Activated CD8-positive, alpha-beta T cell treated with anti-CD3 and anti-CD28 coated beads for 36 hours (primary cell): ENCODE results near the gene GOLPH3L. TPM values are rescaled to one million over a fixed set of nuclear protein-coding genes. Genes with fewer than 3 reads are reported as not detected.
"Not testable (repeated sequence)": the region's sequence is repeated elsewhere in the genome, so short reads cannot be mapped to it uniquely, and the experiment has no call there.

Experiments
- ATAC-seq: fragments of 200-7000 bp; cut with Tn5 transposase; one replicate; pipeline ENCODE4 v1.10.0; 2021; ENCODE audit warnings: mild to moderate bottlenecking, moderate library complexity
- CTCF ChIA-PET: fragments of 350-600 bp; sonication (Branson Sonifier 250); formaldehyde crosslinking; loops from one replicate; lab custom pipeline; 2021; ENCODE audit warnings: antibody characterized with exemption; lab: Charles Lee
- POLR2A ChIA-PET: fragments of 350-600 bp; sonication (Branson Sonifier 250); formaldehyde crosslinking; loops from one replicate; lab custom pipeline; 2021; ENCODE audit warnings: antibody characterized with exemption; lab: Charles Lee
- DNase-seq: peaks from one replicate; pipeline ENCODE4 v3.0.0-alpha.2; 2020
- H3K27ac Mint-ChIP-seq: one replicate; pipeline ENCODE4 v1.8.0; 2021; ENCODE audit warnings: mild to moderate bottlenecking, mixed read lengths
- H3K27me3 Mint-ChIP-seq: one replicate; pipeline ENCODE4 v1.8.0; 2021; ENCODE audit warnings: mixed read lengths
- H3K36me3 Mint-ChIP-seq: one replicate; pipeline ENCODE4 v1.8.0; 2021; ENCODE audit warnings: low read depth, mixed read lengths
- H3K4me1 Mint-ChIP-seq: one replicate; pipeline ENCODE4 v1.8.0; 2021; ENCODE audit warnings: low read depth, mixed read lengths
- H3K4me3 Mint-ChIP-seq: one replicate; pipeline ENCODE4 v1.8.0; 2021; ENCODE audit warnings: mild to moderate bottlenecking, moderate library complexity, mixed read lengths
- H3K9me3 Mint-ChIP-seq: one replicate; pipeline ENCODE4 v1.8.0; 2021; ENCODE audit warnings: mixed read lengths
- intact Hi-C: fragments of 100-400 bp; cut with micrococcal nuclease; formaldehyde crosslinking; loops from one replicate; pipeline ENCODE4 v1.10.0; 2022
- total RNA-seq, 2 experiments: library from RNA; stranded (reverse); gene quantifications; one replicate each; pipeline ENCODE4 v1.2.3, GENCODE V29; 2021
- TF ChIP-seq, protein P1 (sequence below): fragments of 200-600 bp; IDR thresholded peaks from one replicate; pipeline ENCODE4 v1.8.0; 2022; ENCODE audit warnings: antibody characterized with exemption, mild to moderate bottlenecking

Gene GOLPH3L
- total RNA-seq, 2 experiments from 2014 or later = 15.8 to 16.9 TPM

DNA sequence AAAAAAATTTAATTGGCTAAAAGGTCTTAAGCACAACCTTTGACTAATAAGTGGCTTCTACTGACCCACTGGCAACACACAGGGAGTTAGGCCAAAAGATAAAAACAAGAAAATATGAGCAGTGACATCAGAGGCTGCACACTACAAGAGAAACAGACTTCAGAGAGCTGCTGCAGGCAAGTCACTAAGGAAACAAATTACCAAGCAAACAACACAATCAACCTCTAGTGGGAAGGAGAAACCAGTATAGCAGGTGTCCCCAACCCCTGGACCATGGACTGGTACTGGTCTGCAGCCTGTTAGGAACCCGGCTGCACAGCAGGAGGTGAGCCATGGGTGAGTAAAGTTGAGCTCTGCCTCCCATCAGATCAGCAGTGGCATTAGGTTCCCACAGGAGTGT is 46.8 kb downstream of the GOLPH3L start:
- Mint-ChIP-seq H3K36me3 (peaks cover 4% of the 10 kb centered on the region), H3K27me3 (no peaks in the 10 kb centered on the region), H3K9me3 (no peaks in the 10 kb centered on the region), H3K4me3 (no peak overlapping the region), H3K27ac (no peak overlapping the region), H3K4me1 (peaks cover 4% of the 10 kb centered on the region)
- DNase-seq (no peak), ATAC-seq (no peak)
- POLR2A ChIA-PET = interaction anchor here (0.5 kb wide), 1 partner anchor 186 kb away, joined by 3 read pairs; no protein-coding TSS in a partner anchor
- CTCF ChIA-PET = interaction anchor here (1.1 kb wide), 1 partner anchor 315 kb away, joined by 3 read pairs; no protein-coding TSS in a partner anchor
- intact Hi-C loops = no loop called here
- TF ChIP-seq, protein P1, sequence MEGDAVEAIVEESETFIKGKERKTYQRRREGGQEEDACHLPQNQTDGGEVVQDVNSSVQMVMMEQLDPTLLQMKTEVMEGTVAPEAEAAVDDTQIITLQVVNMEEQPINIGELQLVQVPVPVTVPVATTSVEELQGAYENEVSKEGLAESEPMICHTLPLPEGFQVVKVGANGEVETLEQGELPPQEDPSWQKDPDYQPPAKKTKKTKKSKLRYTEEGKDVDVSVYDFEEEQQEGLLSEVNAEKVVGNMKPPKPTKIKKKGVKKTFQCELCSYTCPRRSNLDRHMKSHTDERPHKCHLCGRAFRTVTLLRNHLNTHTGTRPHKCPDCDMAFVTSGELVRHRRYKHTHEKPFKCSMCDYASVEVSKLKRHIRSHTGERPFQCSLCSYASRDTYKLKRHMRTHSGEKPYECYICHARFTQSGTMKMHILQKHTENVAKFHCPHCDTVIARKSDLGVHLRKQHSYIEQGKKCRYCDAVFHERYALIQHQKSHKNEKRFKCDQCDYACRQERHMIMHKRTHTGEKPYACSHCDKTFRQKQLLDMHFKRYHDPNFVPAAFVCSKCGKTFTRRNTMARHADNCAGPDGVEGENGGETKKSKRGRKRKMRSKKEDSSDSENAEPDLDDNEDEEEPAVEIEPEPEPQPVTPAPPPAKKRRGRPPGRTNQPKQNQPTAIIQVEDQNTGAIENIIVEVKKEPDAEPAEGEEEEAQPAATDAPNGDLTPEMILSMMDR = no peak

- CTCF ChIA-PET = interaction anchor here (1.1 to 1.2 kb wide), 2 partner anchors 89 to 314 kb away, joined by 3 read pairs; no protein-coding TSS in a partner anchor
- Mint-ChIP-seq H3K4me3 (no peak overlapping the region), H3K27ac (no peak overlapping the region), H3K36me3 (peaks cover 4% of the 10 kb centered on the region), H3K27me3 (no peaks in the 10 kb centered on the region), H3K9me3 (no peaks in the 10 kb centered on the region), H3K4me1 (peaks cover 4% of the 10 kb centered on the region)
- DNase-seq (no peak), ATAC-seq (no peak)
- POLR2A ChIA-PET = interaction anchor here (0.5 kb wide), 1 partner anchor 187 kb away, joined by 3 read pairs; no protein-coding TSS in a partner anchor
- intact Hi-C loops = no loop called here
- TF ChIP-seq, protein P1 = no peak
Observed at GRCh38 chr1:150649441-150650075, 47.4 kb downstream of the GOLPH3L start.

DNA sequence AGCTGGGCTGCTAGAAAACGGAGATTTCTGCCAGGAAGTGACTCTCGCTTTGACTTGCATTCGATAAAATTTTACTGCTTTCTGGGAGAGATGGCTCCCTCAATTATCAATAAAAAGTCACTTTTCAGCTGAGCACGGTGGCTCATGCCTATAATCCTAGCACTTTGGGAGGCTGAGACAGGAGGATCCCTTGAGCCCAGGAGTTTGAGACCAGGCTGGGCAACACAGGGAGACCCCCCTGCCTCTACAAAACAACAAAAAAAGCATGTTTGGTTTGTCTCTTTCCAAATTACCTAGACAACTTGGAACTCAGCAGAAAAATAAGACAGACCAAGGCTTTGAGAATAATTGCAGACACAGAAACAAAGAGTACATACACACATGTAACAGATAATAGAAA is 54.7 kb downstream of the GOLPH3L start:
- Mint-ChIP-seq H3K4me3 (no peak overlapping the region), H3K27me3 (no peaks in the 10 kb centered on the region), H3K9me3 (no peaks in the 10 kb centered on the region), H3K36me3 (no peaks in the 10 kb centered on the region), H3K27ac (no peak overlapping the region), H3K4me1 (no peaks in the 10 kb centered on the region)
- ChIA-PET CTCF (no interaction called here), POLR2A (interaction anchor here (1.5 kb wide), 1 partner anchor 16 kb away, joined by 3 read pairs; no protein-coding TSS in a partner anchor)
- DNase-seq (no peak), ATAC-seq (no peak)
- TF ChIP-seq, protein P1 = no peak
- intact Hi-C loops = no loop called here

DNA sequence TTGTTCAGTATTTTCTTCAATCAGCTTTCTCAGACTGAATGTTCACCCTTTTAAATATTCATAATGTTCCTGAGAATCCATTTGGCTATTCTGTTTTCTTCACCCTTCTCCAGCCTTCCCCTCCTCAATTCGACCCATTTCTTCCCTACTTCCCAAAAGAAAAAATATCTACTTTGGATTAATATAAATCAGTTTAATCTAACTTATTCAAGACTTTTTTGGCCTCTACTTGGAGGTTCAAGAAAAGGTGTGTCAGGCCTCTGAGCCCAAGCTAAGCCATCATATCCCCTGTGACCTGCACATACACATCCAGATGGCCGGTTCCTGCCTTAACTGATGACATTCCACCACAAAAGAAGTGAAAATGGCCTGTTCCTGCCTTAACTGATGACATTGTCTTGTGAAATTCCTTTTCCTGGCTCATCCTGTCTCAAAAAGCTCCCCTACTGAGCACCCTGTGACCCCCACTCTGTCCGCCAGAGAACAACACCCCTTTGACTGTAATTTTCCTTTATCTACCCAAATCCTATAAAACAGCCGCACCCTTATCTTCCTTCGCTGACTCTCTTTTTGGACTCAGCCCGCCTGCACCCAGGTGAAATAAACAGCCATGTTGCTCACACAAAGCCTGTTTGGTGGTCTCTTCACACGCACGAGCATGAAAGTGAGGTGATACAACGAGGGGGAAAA is 55.7 kb downstream of the GOLPH3L start:
- intact Hi-C loops, H3K4me3 Mint-ChIP-seq, CTCF ChIA-PET: not testable (repeated sequence)

DNA sequence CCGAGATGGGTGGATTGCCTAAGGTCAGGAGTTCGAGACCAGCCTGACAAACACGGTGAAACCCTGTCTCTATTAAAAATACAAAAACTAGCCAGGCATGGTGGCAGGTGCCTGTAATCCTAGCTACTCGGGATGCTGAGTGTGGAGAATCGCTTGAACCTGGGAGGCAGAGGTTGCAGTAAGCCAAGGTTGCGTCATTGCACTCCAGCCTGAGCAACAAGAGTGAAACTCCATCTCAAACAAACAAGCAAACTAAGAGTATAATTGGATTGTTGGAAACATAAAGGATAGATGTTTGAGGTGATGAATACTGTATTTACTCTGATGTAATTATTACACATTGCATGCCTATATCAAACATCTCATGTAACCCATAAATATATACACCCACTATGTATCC is 58.5 kb downstream of the GOLPH3L start:
- H3K27ac Mint-ChIP-seq, intact Hi-C loops, CTCF ChIA-PET, POLR2A ChIA-PET, H3K27me3 Mint-ChIP-seq, H3K36me3 Mint-ChIP-seq, DNase-seq, H3K4me3 Mint-ChIP-seq, H3K4me1 Mint-ChIP-seq, ATAC-seq, H3K9me3 Mint-ChIP-seq: not testable (repeated sequence)

More for the DNA sequence above, 55.7 kb downstream of the GOLPH3L start:
- H3K36me3 Mint-ChIP-seq, H3K27me3 Mint-ChIP-seq, DNase-seq, H3K27ac Mint-ChIP-seq, ATAC-seq, H3K4me1 Mint-ChIP-seq, H3K9me3 Mint-ChIP-seq: not testable (repeated sequence)
- POLR2A ChIA-PET = interaction anchor here (1.5 kb wide), 1 partner anchor 17 kb away, joined by 3 read pairs; no protein-coding TSS in a partner anchor

- H3K9me3 Mint-ChIP-seq, intact Hi-C loops, H3K4me3 Mint-ChIP-seq, ATAC-seq, H3K36me3 Mint-ChIP-seq, CTCF ChIA-PET, DNase-seq, POLR2A ChIA-PET, H3K27me3 Mint-ChIP-seq, H3K27ac Mint-ChIP-seq: not testable (repeated sequence)
- H3K4me1 Mint-ChIP-seq = peaks cover 11% of the 10 kb centered on the region
Observed at GRCh38 chr1:150634839-150635622, 61.9 kb downstream of the GOLPH3L start.
